ENCODE measurements around the gene SNRNP40. TPM values are rescaled to one million over a fixed set of nuclear protein-coding genes. Genes with fewer than 3 reads are reported as not detected.

The SNRNP40 gene
- 10 to 100 TPM; 31.2 to 32.8 TPM for total RNA-seq
- polyA plus RNA-seq = 10 to 100 TPM; 19.8 to 21.2 TPM
- long read RNA-seq, donor 1, transcript SNRNP40-201 (10 exons, 1,597 nt) = major isoform, 111 of 119 reads
- long read RNA-seq, donor 1, partial matches to known transcripts = 1 of 119 reads
- long read RNA-seq, donor 1, other reads (novel, unspliced or antisense) = 7 of 119 reads
- long read RNA-seq, donor 2, transcript SNRNP40-201 (10 exons, 1,597 nt) = major isoform, 16 of 19 reads
- long read RNA-seq, donor 2, partial matches to known transcripts = 2 of 19 reads
- long read RNA-seq, donor 2, other reads (novel, unspliced or antisense) = 1 of 19 reads

- 0 to 1% methylated on average over 52 to 53 of the region's 53 CpGs for WGBS, 2 donors
- DNase-seq = peak; percentile 95 to 96
- ATAC-seq (ENCODE audit: low FRiP score) = peak; percentile 99
- peak within 1 kb of the TSS; percentile 65 to 91 for H3K4me3 ChIP-seq (ENCODE audit: low read length in 2 of 2)
- intact Hi-C loops (cut with DNase I) = loop anchor here (10.0 kb wide), 3 partner anchors 118 to 132 kb away; partner anchors contain the start of gene SERINC2 (in 1 of the 2)
- peaks cover 0 to 4% of the 10 kb centered on the region in 2 donors for H3K4me1 ChIP-seq (ENCODE audit: control insufficient read depth in 1 of 2, insufficient read depth in 2 of 2, low read length in 2 of 2)
- no peaks in the 10 kb centered on the region for H3K9me3 ChIP-seq (ENCODE audit: control insufficient read depth, low read length)
- H3K27ac ChIP-seq (ENCODE audit: low read depth in 1 of 2, low read length in 2 of 2) = peak within 1 kb of the TSS in 1 of 2 donors; percentile 67
- H3K27me3 ChIP-seq (ENCODE audit: control insufficient read depth in 1 of 2, insufficient read depth in 2 of 2, low read length in 1 of 2) = no peaks in the 10 kb centered on the region
- no peaks in the 10 kb centered on the region for H3K36me3 ChIP-seq (ENCODE audit: control insufficient read depth in 1 of 2, insufficient read depth in 2 of 2, low read length in 1 of 2)
Observed at GRCh38 chr1:31296486-31297276, at the start of gene SNRNP40, which contains the start of gene ZCCHC17. Gene SNRNP40 (minus strand): TSS chr1:31296788. CDS start chr1:31296751, 37 bp downstream. Gene ZCCHC17 (plus strand): TSS chr1:31297032. CDS start chr1:31310099, 13,067 bp downstream.

- ATAC-seq (ENCODE audit: low FRiP score) (no peak), DNase-seq (no peak)
- Histone ChIP-seq H3K4me1 (ENCODE audit: control insufficient read depth in 1 of 2, insufficient read depth in 2 of 2, low read length in 2 of 2) (no peaks in the 10 kb centered on the region), H3K27ac (ENCODE audit: low read depth in 1 of 2, low read length in 2 of 2) (no peak overlapping the region), H3K9me3 (ENCODE audit: control insufficient read depth, low read length) (no peaks in the 10 kb centered on the region), H3K27me3 (ENCODE audit: control insufficient read depth in 1 of 2, insufficient read depth in 2 of 2, low read length in 1 of 2) (no peaks in the 10 kb centered on the region), H3K4me3 (ENCODE audit: low read length in 2 of 2) (no peak overlapping the region), H3K36me3 (ENCODE audit: control insufficient read depth in 1 of 2, insufficient read depth in 2 of 2, low read length in 1 of 2) (peaks cover 0 to 6% of the 10 kb centered on the region in 2 donors)
- WGBS, 2 donors = 95% methylated on average over 2 of the region's 2 CpGs
- intact Hi-C loops (cut with DNase I) = no loop called here
Observed at GRCh38 chr1:31345635-31346034, 49.0 kb upstream of the SNRNP40 start.

GRCh38 chr1:31344503-31344902, 47.9 kb upstream of the SNRNP40 start:
- Histone ChIP-seq H3K4me1 (ENCODE audit: control insufficient read depth in 1 of 2, insufficient read depth in 2 of 2, low read length in 2 of 2) (no peaks in the 10 kb centered on the region), H3K4me3 (ENCODE audit: low read length in 2 of 2) (no peak overlapping the region), H3K9me3 (ENCODE audit: control insufficient read depth, low read length) (no peaks in the 10 kb centered on the region), H3K36me3 (ENCODE audit: control insufficient read depth in 1 of 2, insufficient read depth in 2 of 2, low read length in 1 of 2) (peaks cover 0 to 6% of the 10 kb centered on the region in 2 donors), H3K27me3 (ENCODE audit: control insufficient read depth in 1 of 2, insufficient read depth in 2 of 2, low read length in 1 of 2) (no peaks in the 10 kb centered on the region), H3K27ac (ENCODE audit: low read depth in 1 of 2, low read length in 2 of 2) (no peak overlapping the region)
- 0 to 51% methylated on average over 1 of the region's 1 CpG for WGBS, 2 donors
- ATAC-seq (ENCODE audit: low FRiP score) (no peak), DNase-seq (no peak)
- intact Hi-C loops (cut with DNase I) = no loop called here

- Histone ChIP-seq H3K36me3 (ENCODE audit: control insufficient read depth in 1 of 2, insufficient read depth in 2 of 2, low read length in 1 of 2) (peaks cover 0 to 2% of the 10 kb centered on the region in 2 donors), H3K9me3 (ENCODE audit: control insufficient read depth, low read length) (no peaks in the 10 kb centered on the region), H3K27me3 (ENCODE audit: control insufficient read depth in 1 of 2, insufficient read depth in 2 of 2, low read length in 1 of 2) (no peaks in the 10 kb centered on the region), H3K4me3 (ENCODE audit: low read length in 2 of 2) (no peak overlapping the region), H3K4me1 (ENCODE audit: control insufficient read depth in 1 of 2, insufficient read depth in 2 of 2, low read length in 2 of 2) (no peaks in the 10 kb centered on the region), H3K27ac (ENCODE audit: low read depth in 1 of 2, low read length in 2 of 2) (no peak overlapping the region)
- ATAC-seq (ENCODE audit: low FRiP score) = no peak
- intact Hi-C loops (cut with DNase I) = no loop called here
- 63 to 65% methylated on average over 10 of the region's 10 CpGs for WGBS, 2 donors
- no peak for DNase-seq
Observed at GRCh38 chr1:31336687-31337467, 40.3 kb upstream of the SNRNP40 start.

- DNase-seq (no peak), ATAC-seq (ENCODE audit: low FRiP score) (no peak)
- Histone ChIP-seq H3K27ac (ENCODE audit: low read depth in 1 of 2, low read length in 2 of 2) (no peak overlapping the region), H3K4me3 (ENCODE audit: low read length in 2 of 2) (no peak overlapping the region), H3K36me3 (ENCODE audit: control insufficient read depth in 1 of 2, insufficient read depth in 2 of 2, low read length in 1 of 2) (peaks cover 0 to 2% of the 10 kb centered on the region in 2 donors), H3K4me1 (ENCODE audit: control insufficient read depth in 1 of 2, insufficient read depth in 2 of 2, low read length in 2 of 2) (no peaks in the 10 kb centered on the region), H3K9me3 (ENCODE audit: control insufficient read depth, low read length) (no peaks in the 10 kb centered on the region), H3K27me3 (ENCODE audit: control insufficient read depth in 1 of 2, insufficient read depth in 2 of 2, low read length in 1 of 2) (no peaks in the 10 kb centered on the region)
- intact Hi-C loops (cut with DNase I) = no loop called here
Observed at GRCh38 chr1:31335007-31335406, 38.4 kb upstream of the SNRNP40 start.

- ATAC-seq (ENCODE audit: low FRiP score) (no peak), DNase-seq (no peak)
- intact Hi-C loops (cut with DNase I) = no loop called here
- no peak overlapping the region for H3K27ac ChIP-seq (ENCODE audit: low read depth in 1 of 2, low read length in 2 of 2)
- no peak overlapping the region for H3K4me3 ChIP-seq (ENCODE audit: low read length in 2 of 2)
- WGBS, 2 donors = 84 to 87% methylated on average over 3 of the region's 3 CpGs
- no peaks in the 10 kb centered on the region for H3K27me3 ChIP-seq (ENCODE audit: control insufficient read depth in 1 of 2, insufficient read depth in 2 of 2, low read length in 1 of 2)
- no peaks in the 10 kb centered on the region for H3K9me3 ChIP-seq (ENCODE audit: control insufficient read depth, low read length)
- no peaks in the 10 kb centered on the region for H3K4me1 ChIP-seq (ENCODE audit: control insufficient read depth in 1 of 2, insufficient read depth in 2 of 2, low read length in 2 of 2)
- H3K36me3 ChIP-seq (ENCODE audit: control insufficient read depth in 1 of 2, insufficient read depth in 2 of 2, low read length in 1 of 2) = no peaks in the 10 kb centered on the region
Observed at GRCh38 chr1:31327381-31327780, 30.8 kb upstream of the SNRNP40 start.

GRCh38 chr1:31326461-31326860, 29.9 kb upstream of the SNRNP40 start:
- no peaks in the 10 kb centered on the region for H3K36me3 ChIP-seq (ENCODE audit: control insufficient read depth in 1 of 2, insufficient read depth in 2 of 2, low read length in 1 of 2)
- H3K27me3 ChIP-seq (ENCODE audit: control insufficient read depth in 1 of 2, insufficient read depth in 2 of 2, low read length in 1 of 2) = no peaks in the 10 kb centered on the region
- intact Hi-C loops (cut with DNase I) = no loop called here
- WGBS, 2 donors = 97 to 100% methylated on average over 1 of the region's 1 CpG
- ATAC-seq (ENCODE audit: low FRiP score) (no peak), DNase-seq (no peak)
- H3K4me3 ChIP-seq (ENCODE audit: low read length in 2 of 2) = no peak overlapping the region
- no peaks in the 10 kb centered on the region for H3K4me1 ChIP-seq (ENCODE audit: control insufficient read depth in 1 of 2, insufficient read depth in 2 of 2, low read length in 2 of 2)
- H3K27ac ChIP-seq (ENCODE audit: low read depth in 1 of 2, low read length in 2 of 2) = no peak overlapping the region
- H3K9me3 ChIP-seq (ENCODE audit: control insufficient read depth, low read length) = no peaks in the 10 kb centered on the region

- no peak for ATAC-seq (ENCODE audit: low FRiP score)
- no peaks in the 10 kb centered on the region for H3K27me3 ChIP-seq (ENCODE audit: control insufficient read depth in 1 of 2, insufficient read depth in 2 of 2, low read length in 1 of 2)
- H3K9me3 ChIP-seq (ENCODE audit: control insufficient read depth, low read length) = no peaks in the 10 kb centered on the region
- H3K4me1 ChIP-seq (ENCODE audit: control insufficient read depth in 1 of 2, insufficient read depth in 2 of 2, low read length in 2 of 2) = no peaks in the 10 kb centered on the region
- intact Hi-C loops (cut with DNase I) = no loop called here
- WGBS, 2 donors = 79 to 84% methylated on average over 3 of the region's 3 CpGs
- H3K4me3 ChIP-seq (ENCODE audit: low read length in 2 of 2) = no peak overlapping the region
- no peaks in the 10 kb centered on the region for H3K36me3 ChIP-seq (ENCODE audit: control insufficient read depth in 1 of 2, insufficient read depth in 2 of 2, low read length in 1 of 2)
- no peak overlapping the region for H3K27ac ChIP-seq (ENCODE audit: low read depth in 1 of 2, low read length in 2 of 2)
- DNase-seq = no peak
Observed at GRCh38 chr1:31324992-31325391, 28.4 kb upstream of the SNRNP40 start.

Measured in aorta (tissue), 5 donors.